ENCODE results near the gene SNTB2. TPM values are rescaled to one million over a fixed set of nuclear protein-coding genes. Genes with fewer than 3 reads are reported as not detected.
A peak's percentile ranks its signal among the peaks of the same experiment; 100 is the strongest.

Gene SNTB2
- total RNA-seq, 4 donors from 2014 or later: 39.1 to 137 (median 43.0) TPM

DNA sequence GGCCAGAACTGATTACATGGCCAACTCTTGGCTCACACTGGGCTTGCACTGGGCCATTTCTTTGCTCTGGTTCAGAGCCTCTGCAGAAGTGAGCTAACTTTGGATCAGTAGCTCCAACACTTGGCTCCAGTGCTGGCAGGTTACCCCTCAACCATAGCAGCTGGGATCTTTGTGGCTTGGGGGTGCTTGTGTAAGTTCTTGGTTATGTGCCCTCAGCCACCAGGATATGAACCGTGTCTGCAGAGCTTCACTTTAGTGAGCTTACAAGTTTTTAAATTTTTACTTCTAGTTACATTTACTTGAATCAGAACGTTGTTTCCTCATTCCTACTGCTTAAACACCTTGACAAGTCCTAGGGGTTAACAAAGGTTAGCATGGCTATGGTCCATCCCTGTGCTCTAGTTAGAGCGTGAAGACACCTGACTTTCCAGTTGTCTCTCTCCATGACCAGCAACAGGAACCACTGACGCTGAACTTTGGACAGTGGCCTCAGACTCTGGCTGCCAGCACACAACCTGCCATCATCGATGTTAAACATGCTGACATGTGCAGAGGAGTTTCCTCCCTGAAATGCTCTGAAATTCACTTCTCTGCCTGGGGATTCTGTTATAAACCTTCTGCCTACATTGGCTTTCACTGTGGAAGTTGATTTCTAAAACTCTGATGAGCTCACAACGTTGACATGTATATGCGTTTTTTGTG, 139.4 kb downstream of the SNTB2 start:
- Histone ChIP-seq H3K4me1 (peaks cover 0 to 64% (median 9%) of the 10 kb centered on the region in 3 donors), H3K9me3 (no peaks in the 10 kb centered on the region), H3K4me3 (no peak overlapping the region), H3K27me3 (no peaks in the 10 kb centered on the region), H3K27ac (no peak overlapping the region), H3K36me3 (peaks cover 0 to 70% of the 10 kb centered on the region in 2 donors)
- no peak for TF ChIP-seq POLR2A (IDR thresholded peaks at IDR 0.05)
- no peak for TF ChIP-seq POLR2AphosphoS5 (IDR thresholded peaks at IDR 0.05)
- no peak for TF ChIP-seq EP300 (IDR thresholded peaks at IDR 0.05)
- TF ChIP-seq, protein P1, sequence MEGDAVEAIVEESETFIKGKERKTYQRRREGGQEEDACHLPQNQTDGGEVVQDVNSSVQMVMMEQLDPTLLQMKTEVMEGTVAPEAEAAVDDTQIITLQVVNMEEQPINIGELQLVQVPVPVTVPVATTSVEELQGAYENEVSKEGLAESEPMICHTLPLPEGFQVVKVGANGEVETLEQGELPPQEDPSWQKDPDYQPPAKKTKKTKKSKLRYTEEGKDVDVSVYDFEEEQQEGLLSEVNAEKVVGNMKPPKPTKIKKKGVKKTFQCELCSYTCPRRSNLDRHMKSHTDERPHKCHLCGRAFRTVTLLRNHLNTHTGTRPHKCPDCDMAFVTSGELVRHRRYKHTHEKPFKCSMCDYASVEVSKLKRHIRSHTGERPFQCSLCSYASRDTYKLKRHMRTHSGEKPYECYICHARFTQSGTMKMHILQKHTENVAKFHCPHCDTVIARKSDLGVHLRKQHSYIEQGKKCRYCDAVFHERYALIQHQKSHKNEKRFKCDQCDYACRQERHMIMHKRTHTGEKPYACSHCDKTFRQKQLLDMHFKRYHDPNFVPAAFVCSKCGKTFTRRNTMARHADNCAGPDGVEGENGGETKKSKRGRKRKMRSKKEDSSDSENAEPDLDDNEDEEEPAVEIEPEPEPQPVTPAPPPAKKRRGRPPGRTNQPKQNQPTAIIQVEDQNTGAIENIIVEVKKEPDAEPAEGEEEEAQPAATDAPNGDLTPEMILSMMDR (IDR thresholded peaks at IDR 0.05): no peak
- 35 to 37% methylated on average over 6 to 7 of the region's 7 CpGs for WGBS, 2 donors (ENCODE audit: low coverage in 1 of 2)
- ATAC-seq: no peak

DNA sequence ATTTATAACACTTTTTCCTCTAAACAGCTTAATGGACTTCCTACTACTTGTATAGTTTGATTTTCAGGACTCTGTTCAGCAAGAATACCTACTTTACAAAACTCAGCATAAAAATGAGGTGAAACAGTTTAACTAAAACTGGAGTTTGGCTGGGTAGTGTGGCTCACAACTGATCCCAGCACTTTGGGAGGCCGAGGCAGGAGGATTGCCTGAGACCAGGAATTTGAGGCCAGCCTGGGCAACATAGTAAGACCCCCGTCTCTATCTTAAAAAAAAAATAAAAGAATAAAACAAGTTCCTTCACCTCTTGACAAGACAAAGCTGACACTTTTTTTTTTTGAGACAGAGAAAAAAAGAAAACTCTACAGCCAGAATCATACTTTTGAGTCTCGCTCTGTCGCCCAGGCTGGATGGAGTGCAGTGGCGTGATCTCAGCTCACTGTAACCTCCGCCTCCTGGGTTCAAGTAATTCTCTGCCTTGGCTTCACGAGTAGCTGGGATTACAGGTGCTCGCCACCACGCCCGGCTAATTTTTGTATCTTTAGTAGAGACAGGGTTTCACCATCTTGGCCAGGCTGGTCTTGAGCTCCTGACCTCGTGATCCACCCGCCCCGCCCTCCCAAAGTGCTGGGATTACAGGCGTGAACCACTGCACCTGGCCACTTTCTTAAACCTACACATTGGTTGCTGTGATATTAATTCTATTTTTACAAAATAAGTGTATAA, 140.8 kb downstream of the SNTB2 start:
- TF ChIP-seq POLR2A (IDR thresholded peaks at IDR 0.05) (no peak), EP300 (IDR thresholded peaks at IDR 0.05) (no peak), POLR2AphosphoS5 (IDR thresholded peaks at IDR 0.05) (no peak)
- TF ChIP-seq, protein P1 (IDR thresholded peaks at IDR 0.05): no peak
- Histone ChIP-seq H3K27ac (peak overlapping the region in 1 of 4 donors; percentile 16), H3K36me3 (peaks cover 0 to 68% of the 10 kb centered on the region in 2 donors), H3K4me1 (peaks cover 0 to 72% (median 9%) of the 10 kb centered on the region in 3 donors), H3K27me3 (no peaks in the 10 kb centered on the region), H3K9me3 (no peaks in the 10 kb centered on the region), H3K4me3 (no peak overlapping the region)
- no peak for ATAC-seq
- WGBS, 2 donors (ENCODE audit: low coverage in 1 of 2): 83 to 88% methylated on average over 7 to 11 of the region's 14 CpGs

DNA sequence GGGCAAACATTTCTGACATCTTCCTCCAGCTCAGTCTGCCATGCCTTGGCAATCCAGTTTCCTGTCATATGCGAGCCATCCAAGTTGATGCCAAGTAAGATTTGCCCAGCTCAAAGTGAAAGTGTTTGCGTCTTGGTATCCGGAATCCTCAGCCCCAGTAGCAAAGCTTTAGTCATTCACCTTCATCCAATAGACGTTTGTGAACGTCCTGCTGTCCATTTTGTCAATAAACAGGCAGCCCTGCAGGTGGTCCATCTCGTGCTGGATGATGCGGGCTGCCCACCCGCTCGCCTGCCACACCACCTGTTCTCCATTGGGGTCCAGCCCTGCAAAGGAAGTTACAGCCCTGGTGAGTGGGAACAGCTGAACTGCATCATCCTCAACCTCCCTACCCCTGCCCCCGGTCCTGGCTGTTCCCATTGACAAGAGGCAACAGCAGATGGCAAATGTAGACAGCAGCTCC, 141.9 kb downstream of the SNTB2 start:
- H3K27ac ChIP-seq: peak overlapping the region in 1 of 4 donors; percentile 16

DNA sequence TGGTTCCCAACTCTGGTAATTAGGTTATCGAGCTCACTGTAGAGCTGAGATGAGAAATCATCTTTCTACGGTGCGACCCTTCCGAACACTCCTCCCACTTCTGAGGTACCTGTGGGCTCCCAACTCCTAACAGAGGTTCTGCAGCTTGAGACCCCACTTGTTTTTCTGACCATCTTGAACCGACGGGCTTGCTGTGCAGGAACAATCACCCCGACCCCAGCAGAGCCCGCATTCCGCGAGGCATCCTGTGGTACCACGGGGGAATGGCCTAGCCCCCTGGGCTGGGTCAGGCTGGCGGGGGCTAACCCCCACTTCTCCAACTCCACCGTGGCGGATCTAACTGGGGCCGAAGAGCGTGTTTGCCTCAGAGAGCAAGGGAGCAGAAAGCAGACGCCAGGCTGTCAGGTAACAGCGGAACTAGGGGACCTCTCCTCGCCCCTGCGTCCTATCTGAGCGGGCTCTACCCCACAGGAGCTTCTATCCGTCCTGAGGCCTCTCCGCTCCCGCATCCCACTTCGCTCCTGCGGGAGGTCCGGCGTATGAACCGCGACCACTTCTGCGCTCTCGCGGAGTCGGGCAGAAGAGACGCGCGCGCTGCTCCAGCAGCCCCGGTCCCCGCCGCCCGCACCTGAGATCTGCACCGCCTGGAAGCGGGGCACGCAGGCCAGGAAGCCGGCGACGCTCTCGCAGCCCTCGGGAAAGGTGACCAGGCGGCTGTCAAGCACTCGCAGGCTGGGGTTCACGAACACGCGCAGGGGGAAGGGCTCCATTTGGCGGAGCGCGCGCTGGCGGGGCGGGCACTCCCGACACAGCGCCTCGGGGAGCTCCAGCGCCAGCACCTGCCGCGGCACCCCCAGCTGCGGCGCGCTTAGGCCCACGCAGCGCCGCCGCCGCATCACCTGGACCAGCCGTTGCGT, 142.7 kb downstream of the SNTB2 start:
- no peak for ATAC-seq
- H3K36me3 ChIP-seq: peaks cover 0 to 68% of the 10 kb centered on the region in 2 donors
- WGBS, 2 donors (ENCODE audit: low coverage in 1 of 2): 26 to 32% methylated on average over 4 to 10 of the region's 77 CpGs
- H3K4me1 ChIP-seq: peaks cover 0 to 83% (median 9%) of the 10 kb centered on the region in 3 donors
- H3K27ac ChIP-seq: peak overlapping the region in 3 of 4 donors; percentile 88 to 96 (median 95)
- TF ChIP-seq, protein P1 (IDR thresholded peaks at IDR 0.05): no peak
- TF ChIP-seq EP300 (IDR thresholded peaks at IDR 0.05) (no peak), POLR2AphosphoS5 (IDR thresholded peaks at IDR 0.05) (no peak), POLR2A (IDR thresholded peaks at IDR 0.05) (no peak)
- peak overlapping the region; percentile 66 to 94 for H3K4me3 ChIP-seq
- no peaks in the 10 kb centered on the region for H3K27me3 ChIP-seq
- no peaks in the 10 kb centered on the region for H3K9me3 ChIP-seq

More for the DNA sequence above, 141.9 kb downstream of the SNTB2 start:
- H3K27me3 ChIP-seq: no peaks in the 10 kb centered on the region
- peaks cover 0 to 68% of the 10 kb centered on the region in 2 donors for H3K36me3 ChIP-seq
- peak overlapping the region in 1 of 2 donors; percentile 94 for H3K4me3 ChIP-seq
- peaks cover 0 to 83% (median 9%) of the 10 kb centered on the region in 3 donors for H3K4me1 ChIP-seq
- WGBS, 2 donors (ENCODE audit: low coverage in 1 of 2): 37 to 43% methylated on average over 3 to 5 of the region's 10 CpGs
- TF ChIP-seq POLR2A (IDR thresholded peaks at IDR 0.05): no peak
- no peak for TF ChIP-seq EP300 (IDR thresholded peaks at IDR 0.05)
- TF ChIP-seq, protein P1 (IDR thresholded peaks at IDR 0.05): no peak
- TF ChIP-seq POLR2AphosphoS5 (IDR thresholded peaks at IDR 0.05): no peak
- no peak for ATAC-seq
- H3K9me3 ChIP-seq: no peaks in the 10 kb centered on the region
